IMR-90 (cell line): Measurements from ENCODE around the gene KLHL40. TPM values are rescaled to one million over a fixed set of nuclear protein-coding genes. Genes with fewer than 3 reads are reported as not detected.

Experiments
- ATAC-seq: fragments of 200-7000 bp; cut with Tn5 transposase; 2 replicates; pipeline ENCODE4 v1.9.1; 2020; ENCODE audit warnings: low read depth, mild to moderate bottlenecking, moderate library complexity
- BruUV-seq: library from RNA; stranded (reverse); fragments of 400-500 nt; replicated peaks from 2 replicates; lab custom pipeline; 2021; lab: Mats Ljungman, UMichigan
- CTCF ChIA-PET: fragments of 300-600 bp; formaldehyde crosslinking; extraction: SDS; loops from one replicate; lab custom pipeline; 2021; ENCODE audit warnings: antibody characterized with exemption; lab: Yijun Ruan, JAX
- POLR2A ChIA-PET: fragments of 300-600 bp; sonication (Branson Sonifier 250); formaldehyde crosslinking; loops from one replicate; lab custom pipeline; 2022; ENCODE audit warnings: antibody characterized with exemption; ENCODE audit not compliant: unreplicated experiment; lab: Charles Lee
- DNase-seq: peaks from one replicate; pipeline ENCODE4 v3.0.0; 2013
- H2AFZ ChIP-seq: replicated peaks from 2 replicates; pipeline ENCODE3; 2013; ENCODE audit warnings: low read length, mild to moderate bottlenecking; ENCODE audit not compliant: poor library complexity
- H2AK5ac ChIP-seq: 2 replicates; pipeline ENCODE4 v1.6.1; 2013; ENCODE audit warnings: low read depth, low read length, inconsistent platforms
- H2AK9ac ChIP-seq: replicated peaks from 2 replicates; pipeline ENCODE3; 2013; ENCODE audit warnings: mild to moderate bottlenecking, low read depth, low read length, moderate library complexity; ENCODE audit not compliant: poor library complexity
- H2BK120ac ChIP-seq: 2 replicates; pipeline ENCODE4 v1.6.1; 2013; ENCODE audit warnings: low read depth, low read length, inconsistent platforms
- H2BK15ac ChIP-seq: 3 replicates; pipeline ENCODE4 v1.6.1; 2013; ENCODE audit warnings: low read depth, low read length, inconsistent platforms
- H2BK20ac ChIP-seq: 2 replicates; pipeline ENCODE4 v1.6.1; 2013; ENCODE audit warnings: low read depth, mild to moderate bottlenecking, inconsistent platforms, low read length, moderate library complexity
- H2BK5ac ChIP-seq: 2 replicates; pipeline ENCODE4 v1.6.1; 2013; ENCODE audit warnings: mild to moderate bottlenecking, low read depth, low read length, inconsistent platforms; ENCODE audit not compliant: poor library complexity, severe bottlenecking
- H3K14ac ChIP-seq: replicated peaks from 2 replicates; pipeline ENCODE4 v1.6.1; 2013; ENCODE audit warnings: low read depth, low read length, inconsistent platforms
- H3K18ac ChIP-seq: 2 replicates; pipeline ENCODE4 v1.6.1; 2013; ENCODE audit warnings: low read depth, low read length, control low read depth
- H3K23ac ChIP-seq: 2 replicates; pipeline ENCODE4 v1.6.1; 2013; ENCODE audit warnings: low read depth, low read length, inconsistent platforms
- H3K27ac ChIP-seq: 2 replicates; pipeline ENCODE4 v1.5.1; 2013; ENCODE audit warnings: mild to moderate bottlenecking, control low read depth, low read length; ENCODE audit not compliant: insufficient read depth
- H3K27me3 ChIP-seq: 2 replicates; pipeline ENCODE4 v1.6.1; 2013; ENCODE audit warnings: low read length; ENCODE audit not compliant: control insufficient read depth, insufficient read depth
- H3K36me3 ChIP-seq: 2 replicates; pipeline ENCODE4 v1.6.1; 2013; ENCODE audit warnings: low read length, mixed read lengths; ENCODE audit not compliant: control insufficient read depth, insufficient read depth
- H3K4ac ChIP-seq: 2 replicates; pipeline ENCODE4 v1.6.1; 2013; ENCODE audit warnings: low read depth, low read length, inconsistent platforms
- H3K4me1 ChIP-seq: 2 replicates; pipeline ENCODE4 v1.6.1; 2013; ENCODE audit warnings: low read length, mixed read lengths; ENCODE audit not compliant: control insufficient read depth, insufficient read depth
- H3K4me2 ChIP-seq: 2 replicates; pipeline ENCODE4 v1.6.1; 2013; ENCODE audit warnings: low read depth, mild to moderate bottlenecking, control low read depth, low read length, moderate library complexity
- H3K4me3 ChIP-seq: 2 replicates; pipeline ENCODE4 v1.5.1; 2013; ENCODE audit warnings: low read depth, mild to moderate bottlenecking, control low read depth, low read length, moderate library complexity; ENCODE audit not compliant: insufficient read depth
- H3K56ac ChIP-seq: 2 replicates; pipeline ENCODE4 v1.6.1; 2013; ENCODE audit warnings: low read length, inconsistent platforms; ENCODE audit not compliant: insufficient read depth; ENCODE audit errors: extremely low read depth
- H3K79me1 ChIP-seq, 2 experiments: 2 replicates each; pipeline ENCODE4 v1.6.1; 2013; ENCODE audit warnings: low read length in 2 of 2, inconsistent platforms in 1 of 2, low read depth in 1 of 2
- H3K9ac ChIP-seq: 2 replicates; pipeline ENCODE4 v1.6.1; 2013; ENCODE audit warnings: low read depth, low read length, control low read depth
- H3K9me1 ChIP-seq: 2 replicates; pipeline ENCODE4 v1.6.1; 2013; ENCODE audit warnings: low read length, inconsistent platforms; ENCODE audit not compliant: insufficient read depth
- H3K9me3 ChIP-seq: 2 replicates; pipeline ENCODE4 v1.6.1; 2013; ENCODE audit warnings: low read length; ENCODE audit not compliant: control insufficient read depth, insufficient read depth
- H4K20me1 ChIP-seq: 2 replicates; pipeline ENCODE4 v1.6.1; 2013; ENCODE audit warnings: low read length, inconsistent platforms; ENCODE audit not compliant: insufficient read depth
- H4K5ac ChIP-seq: 2 replicates; pipeline ENCODE4 v1.6.1; 2013; ENCODE audit warnings: mild to moderate bottlenecking, low read depth, low read length, control low read depth
- H4K8ac ChIP-seq, 2 experiments: 2 replicates each; pipeline ENCODE4 v1.6.1; 2013; ENCODE audit warnings: low read depth in 2 of 2, low read length in 2 of 2, control low read depth in 1 of 2, inconsistent platforms in 1 of 2
- H4K91ac ChIP-seq: 2 replicates; pipeline ENCODE4 v1.6.1; 2013; ENCODE audit warnings: low read depth, low read length, inconsistent platforms; ENCODE audit not compliant: insufficient read depth
- RFX5 ChIP-seq: IDR thresholded peaks from 2 replicates; pipeline ENCODE4 v1.8.0; 2012; ENCODE audit warnings: low read depth, mild to moderate bottlenecking, low read length, moderate library complexity
- WGBS, 2 experiments: methylation state at CpG; one replicate each; pipeline versions ENCODE4 v1.1.5 to v1.1.7; 2013; ENCODE audit warnings: missing lambda C conversion rate in 2 of 2; ENCODE audit not compliant: insufficient read length in 1 of 2; ENCODE audit errors: extremely low coverage in 2 of 2; 5-methylcytosine and 5-hydroxymethylcytosine counted together
- dilution Hi-C: fragments of 300-500 bp; cut with HindIII; formaldehyde crosslinking; loops from one replicate; pipeline ENCODE4 v1.14.3; 2018; ENCODE audit warnings: low sequenced_read_pairs; ENCODE audit not compliant: unreplicated experiment
- in situ Hi-C: fragments of 300-500 bp; cut with MboI; formaldehyde crosslinking; loops from 3 replicates; pipeline ENCODE4 v1.14.3; 2019; ENCODE audit warnings: low sequenced_read_pairs, inconsistent platforms, mixed read lengths
- intact Hi-C: fragments of 100-400 bp; cut with micrococcal nuclease; formaldehyde crosslinking; loops from 2 replicates; pipeline ENCODE4 v1.10.0; 2022
- polyA plus RNA-seq, 3 experiments: library from polyadenylated mRNA; depleted of rRNA; stranded (reverse); fragments of >200 nt; gene quantifications; 2 replicates each; pipeline ENCODE4 v1.2.3, GENCODE V29; 2012; ENCODE audit warnings: low replicate concordance in 1 of 3
- total RNA-seq: library from RNA; depleted of rRNA; stranded (reverse); fragments of >200 nt; gene quantifications from 2 replicates; pipeline ENCODE4 v1.2.3, GENCODE V29; 2012
- TF ChIP-seq, protein P1 (sequence below): fragments of 150-350 bp; IDR thresholded peaks from 2 replicates; pipeline ENCODE4 v1.6.1; 2016; ENCODE audit warnings: low read depth, mild to moderate bottlenecking, low read length, moderate library complexity, borderline replicate concordance

Gene KLHL40
- total and polyA plus RNA-seq, 2 of the 4 experiments (the other 2 are of a cell fraction), result not detected

DNA sequence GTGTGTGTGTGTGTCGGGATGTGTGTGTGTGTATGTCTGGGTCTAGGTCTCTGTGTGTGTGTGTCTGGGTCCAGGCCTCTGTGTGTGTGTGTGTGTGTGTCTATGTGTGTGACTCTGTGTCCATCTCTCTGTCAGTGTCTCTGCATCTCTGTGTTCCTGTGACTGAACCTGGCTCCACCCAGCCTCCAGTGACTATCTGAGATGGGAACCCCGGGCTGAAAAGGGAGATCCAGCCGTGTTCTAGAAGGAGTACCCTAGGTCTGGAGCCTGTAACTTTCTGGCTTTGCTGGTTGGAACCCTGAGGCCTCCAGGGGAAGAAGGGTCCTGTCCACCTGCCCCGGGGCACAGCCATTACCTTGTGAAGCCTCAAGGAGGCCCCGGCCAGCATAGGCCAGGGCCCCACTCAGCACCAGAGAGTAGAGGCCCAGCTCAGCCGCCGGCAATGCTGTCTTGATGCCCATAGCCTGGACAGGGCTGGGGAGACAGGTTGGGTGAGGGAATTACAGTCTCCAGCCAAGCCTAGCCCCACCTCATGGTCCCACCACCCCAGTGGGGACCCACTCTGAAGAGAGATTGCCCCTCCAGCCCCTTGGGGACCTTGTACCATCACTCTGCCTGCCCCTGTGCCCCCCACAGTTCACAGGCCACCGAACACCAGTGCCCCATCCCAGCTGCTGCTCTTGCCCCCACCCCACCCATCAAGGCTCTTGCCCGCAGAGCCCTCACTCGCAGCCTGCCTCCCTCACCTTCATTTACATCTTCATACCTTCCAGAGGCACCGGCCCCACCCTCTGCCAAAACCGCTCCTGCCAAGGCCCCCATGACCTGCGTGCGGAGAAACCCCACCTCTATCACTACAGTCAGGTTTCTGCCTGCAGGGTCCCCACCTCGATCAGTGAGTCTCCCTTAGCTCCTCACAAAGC, 15.3 kb downstream of the KLHL40 start:
- Histone ChIP-seq H4K5ac (no peak overlapping the region), H3K56ac (no peak overlapping the region), H2BK120ac (no peak overlapping the region), H3K27me3 (peaks cover 36% of the 10 kb centered on the region; the same call in 1 of the 2 replicates), H3K14ac (no peak overlapping the region), H2AFZ (no peak overlapping the region), H2BK15ac (no peak overlapping the region), H2BK20ac (no peak overlapping the region), H2BK5ac (no peak overlapping the region), H2AK5ac (no peak overlapping the region), H3K4ac (no peak overlapping the region), H4K8ac (no peak overlapping the region), H3K9me1 (no peaks in the 10 kb centered on the region; the same call in 1 of the 2 replicates), H3K4me2 (no peak overlapping the region), H3K4me3 (no peak overlapping the region), H2AK9ac (no peak overlapping the region), H3K36me3 (no peaks in the 10 kb centered on the region), H4K91ac (no peak overlapping the region), H3K9ac (no peak overlapping the region), H3K4me1 (no peaks in the 10 kb centered on the region), H3K18ac (no peak overlapping the region), H4K20me1 (no peaks in the 10 kb centered on the region; the same call in none of the 2 replicates), H3K79me1 (no peaks in the 10 kb centered on the region), H3K9me3 (no peaks in the 10 kb centered on the region), H3K27ac (no peak overlapping the region), H3K23ac (no peak overlapping the region)
- ChIA-PET POLR2A (no interaction called here), CTCF (no interaction called here)
- in situ Hi-C loops (no loop called here), dilution Hi-C loops (no loop called here), intact Hi-C loops (no loop called here)
- no peak for TF ChIP-seq RFX5
- TF ChIP-seq, protein P1, sequence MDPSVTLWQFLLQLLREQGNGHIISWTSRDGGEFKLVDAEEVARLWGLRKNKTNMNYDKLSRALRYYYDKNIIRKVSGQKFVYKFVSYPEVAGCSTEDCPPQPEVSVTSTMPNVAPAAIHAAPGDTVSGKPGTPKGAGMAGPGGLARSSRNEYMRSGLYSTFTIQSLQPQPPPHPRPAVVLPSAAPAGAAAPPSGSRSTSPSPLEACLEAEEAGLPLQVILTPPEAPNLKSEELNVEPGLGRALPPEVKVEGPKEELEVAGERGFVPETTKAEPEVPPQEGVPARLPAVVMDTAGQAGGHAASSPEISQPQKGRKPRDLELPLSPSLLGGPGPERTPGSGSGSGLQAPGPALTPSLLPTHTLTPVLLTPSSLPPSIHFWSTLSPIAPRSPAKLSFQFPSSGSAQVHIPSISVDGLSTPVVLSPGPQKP, result no peak
- no peak for ATAC-seq
- 51% methylated on average over 9 of the region's 15 CpGs; no CpG with 5 or more reads in 1 of the 2 experiments for WGBS, 2 experiments
- no TSS peak for BruUV-seq
- no peak for DNase-seq
